ENCODE data around the gene CTSC. TPM values are rescaled to one million over a fixed set of nuclear protein-coding genes. Genes with fewer than 3 reads are reported as not detected.

Gene CTSC
- total and polyA plus RNA-seq, 2 donors (not counting 1 experiment from before 2014, with no cell fraction given): 18.7 to 18.8 TPM

- no CpG with 5 or more reads among the region's 2 CpGs for WGBS (ENCODE audit: insufficient coverage)
- intact Hi-C loops (cut with micrococcal nuclease): no loop called here
These were observed 38.5 kb upstream of the CTSC start for GRCh38 chr11:88375927-88376470.

GRCh38 chr11:88370782-88371181 lies 33.2 kb upstream of the CTSC start:
- 100% methylated on average over 1 of the region's 2 CpGs for WGBS (ENCODE audit: insufficient coverage)
- Histone ChIP-seq H3K4me2 (replicated peaks; ENCODE audit: low read depth, low read length, poor library complexity, severe bottlenecking) (no peak overlapping the region), H3K4me1 (ENCODE audit: control insufficient read depth in 2 of 2, insufficient read depth in 2 of 2, low read length in 2 of 2) (no peaks in the 10 kb centered on the region), H3K4me3 (ENCODE audit: control extremely low read depth in 1 of 5, extremely low read depth in 1 of 5, insufficient read depth in 1 of 5, low read depth in 2 of 5, low read length in 4 of 5) (no peak overlapping the region), H2AFZ (ENCODE audit: insufficient read depth, low read depth, low read length, poor library complexity, severe bottlenecking) (no peak overlapping the region), H3K9ac (ENCODE audit: low read length) (no peak overlapping the region), H4K20me1 (ENCODE audit: control insufficient read depth, insufficient read depth, low read length, poor library complexity, severe bottlenecking) (no peaks in the 10 kb centered on the region), H3K79me2 (ENCODE audit: control insufficient read depth, insufficient read depth, low read length) (no peaks in the 10 kb centered on the region), H3K27ac (ENCODE audit: low read length in 2 of 2) (no peak overlapping the region), H3K9me3 (ENCODE audit: control extremely low read depth in 1 of 3, control insufficient read depth in 2 of 3, insufficient read depth in 1 of 3, low read length in 2 of 3) (no peaks in the 10 kb centered on the region), H3K27me3 (replicated peaks in 1 of 4; ENCODE audit: control extremely low read depth in 1 of 4, control insufficient read depth in 3 of 4, insufficient read depth in 4 of 4, low read length in 3 of 4) (no peaks in the 10 kb centered on the region), H3K36me3 (replicated peaks in 1 of 2; ENCODE audit: control extremely low read depth in 1 of 2, control insufficient read depth in 1 of 2, extremely low read depth in 1 of 2, insufficient read depth in 2 of 2, low read length in 1 of 2) (no peaks in the 10 kb centered on the region)
- Mint-ChIP-seq H3K9me3 (ENCODE audit: insufficient read depth) (no peaks in the 10 kb centered on the region), H3K27me3 (no peaks in the 10 kb centered on the region), H3K27ac (no peak overlapping the region), H3K4me3 (no peak overlapping the region), H3K4me1 (no peaks in the 10 kb centered on the region)
- POLR2A ChIA-PET: no interaction called here
- DNase-seq (no peak), ATAC-seq (ENCODE audit: low read depth) (no peak)
- intact Hi-C loops (cut with micrococcal nuclease): no loop called here
- TF ChIP-seq EZH2 (IDR thresholded peaks at IDR 0.05; ENCODE audit: borderline replicate concordance, insufficient read depth, low read depth, low read length, poor library complexity, severe bottlenecking) (no peak), CTCF (IDR thresholded peaks at IDR 0.05) (no peak)
- CTCF ChIA-PET: no interaction called here

More at GRCh38 chr11:88375927-88376470, 38.5 kb upstream of the CTSC start:
- Mint-ChIP-seq H3K4me1 (no peaks in the 10 kb centered on the region), H3K4me3 (no peak overlapping the region), H3K9me3 (ENCODE audit: insufficient read depth) (no peaks in the 10 kb centered on the region), H3K27me3 (no peaks in the 10 kb centered on the region), H3K27ac (no peak overlapping the region)
- ChIA-PET CTCF (no interaction called here), POLR2A (no interaction called here)
- DNase-seq: no peak
- H3K27me3 ChIP-seq (replicated peaks in 1 of 4; ENCODE audit: control extremely low read depth in 1 of 4, control insufficient read depth in 3 of 4, insufficient read depth in 4 of 4, low read length in 3 of 4): no peaks in the 10 kb centered on the region
- no peaks in the 10 kb centered on the region for H3K4me1 ChIP-seq (ENCODE audit: control insufficient read depth in 2 of 2, insufficient read depth in 2 of 2, low read length in 2 of 2)
- ATAC-seq (ENCODE audit: low read depth): no peak
- no peak overlapping the region for H3K4me2 ChIP-seq (replicated peaks; ENCODE audit: low read depth, low read length, poor library complexity, severe bottlenecking)
- H3K79me2 ChIP-seq (ENCODE audit: control insufficient read depth, insufficient read depth, low read length): no peaks in the 10 kb centered on the region
- H3K4me3 ChIP-seq (ENCODE audit: control extremely low read depth in 1 of 5, extremely low read depth in 1 of 5, insufficient read depth in 1 of 5, low read depth in 2 of 5, low read length in 4 of 5): no peak overlapping the region
- no peaks in the 10 kb centered on the region for H3K9me3 ChIP-seq (ENCODE audit: control extremely low read depth in 1 of 3, control insufficient read depth in 2 of 3, insufficient read depth in 1 of 3, low read length in 2 of 3)
- H3K9ac ChIP-seq (ENCODE audit: low read length): no peak overlapping the region
- no peak overlapping the region for H2AFZ ChIP-seq (ENCODE audit: insufficient read depth, low read depth, low read length, poor library complexity, severe bottlenecking)
- no peaks in the 10 kb centered on the region for H4K20me1 ChIP-seq (ENCODE audit: control insufficient read depth, insufficient read depth, low read length, poor library complexity, severe bottlenecking)
- no peak overlapping the region for H3K27ac ChIP-seq (ENCODE audit: low read length in 2 of 2)
- H3K36me3 ChIP-seq (replicated peaks in 1 of 2; ENCODE audit: control extremely low read depth in 1 of 2, control insufficient read depth in 1 of 2, extremely low read depth in 1 of 2, insufficient read depth in 2 of 2, low read length in 1 of 2): no peaks in the 10 kb centered on the region
- TF ChIP-seq CTCF (IDR thresholded peaks at IDR 0.05) (no peak), EZH2 (IDR thresholded peaks at IDR 0.05; ENCODE audit: borderline replicate concordance, insufficient read depth, low read depth, low read length, poor library complexity, severe bottlenecking) (no peak)
